GM12874 (cell line): ENCODE data around the gene C7orf33.

Source experiments
- TF ChIP-seq, protein P1 (sequence below): IDR thresholded peaks from 2 replicates; pipeline ENCODE4 v1.5.1; 2011; ENCODE audit warnings: low read depth, mild to moderate bottlenecking, control low read depth, low read length, moderate library complexity; ENCODE audit not compliant: insufficient read depth

C7orf33 gene

DNA sequence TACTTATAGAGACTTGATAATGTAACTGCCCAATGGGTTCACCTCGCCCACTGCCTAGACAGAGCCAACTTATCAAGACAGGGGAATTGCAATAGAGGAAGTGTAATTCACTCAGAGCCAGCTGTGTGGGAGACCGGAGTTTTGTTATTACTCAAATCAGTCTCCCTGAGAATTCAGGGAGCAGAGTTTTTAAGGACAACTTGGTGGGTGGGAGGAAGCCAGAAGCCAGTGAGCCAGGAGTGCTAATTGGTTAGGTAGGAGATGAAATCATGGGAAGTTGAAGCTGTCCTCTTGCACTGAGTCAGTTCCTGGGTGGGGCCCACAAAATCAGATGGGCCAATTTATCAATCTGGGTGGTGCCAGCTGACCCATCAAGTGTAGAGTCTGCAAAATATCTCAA, 20.1 kb upstream of the C7orf33 start:
- TF ChIP-seq, protein P1, sequence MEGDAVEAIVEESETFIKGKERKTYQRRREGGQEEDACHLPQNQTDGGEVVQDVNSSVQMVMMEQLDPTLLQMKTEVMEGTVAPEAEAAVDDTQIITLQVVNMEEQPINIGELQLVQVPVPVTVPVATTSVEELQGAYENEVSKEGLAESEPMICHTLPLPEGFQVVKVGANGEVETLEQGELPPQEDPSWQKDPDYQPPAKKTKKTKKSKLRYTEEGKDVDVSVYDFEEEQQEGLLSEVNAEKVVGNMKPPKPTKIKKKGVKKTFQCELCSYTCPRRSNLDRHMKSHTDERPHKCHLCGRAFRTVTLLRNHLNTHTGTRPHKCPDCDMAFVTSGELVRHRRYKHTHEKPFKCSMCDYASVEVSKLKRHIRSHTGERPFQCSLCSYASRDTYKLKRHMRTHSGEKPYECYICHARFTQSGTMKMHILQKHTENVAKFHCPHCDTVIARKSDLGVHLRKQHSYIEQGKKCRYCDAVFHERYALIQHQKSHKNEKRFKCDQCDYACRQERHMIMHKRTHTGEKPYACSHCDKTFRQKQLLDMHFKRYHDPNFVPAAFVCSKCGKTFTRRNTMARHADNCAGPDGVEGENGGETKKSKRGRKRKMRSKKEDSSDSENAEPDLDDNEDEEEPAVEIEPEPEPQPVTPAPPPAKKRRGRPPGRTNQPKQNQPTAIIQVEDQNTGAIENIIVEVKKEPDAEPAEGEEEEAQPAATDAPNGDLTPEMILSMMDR = no peak

DNA sequence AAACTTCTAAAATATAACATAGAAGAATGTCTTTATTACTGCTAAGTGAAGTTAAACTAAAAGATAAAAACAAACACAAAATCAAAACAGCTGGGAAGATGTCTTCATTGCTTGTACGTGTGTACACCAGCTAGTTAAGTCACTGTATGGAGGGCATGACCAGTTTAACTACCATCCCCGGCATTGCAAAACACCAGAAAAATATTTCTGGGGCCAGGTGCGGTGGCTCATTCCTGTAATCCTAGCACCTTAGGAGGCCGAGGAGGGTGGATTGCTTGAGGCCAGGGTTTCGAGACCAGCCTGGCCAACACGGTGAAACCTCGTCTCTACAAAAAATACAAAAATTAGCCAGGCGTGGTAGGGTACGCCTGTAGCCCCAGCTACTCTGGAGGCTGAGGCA, 19.2 kb upstream of the C7orf33 start:
- TF ChIP-seq, protein P1 = no peak

DNA sequence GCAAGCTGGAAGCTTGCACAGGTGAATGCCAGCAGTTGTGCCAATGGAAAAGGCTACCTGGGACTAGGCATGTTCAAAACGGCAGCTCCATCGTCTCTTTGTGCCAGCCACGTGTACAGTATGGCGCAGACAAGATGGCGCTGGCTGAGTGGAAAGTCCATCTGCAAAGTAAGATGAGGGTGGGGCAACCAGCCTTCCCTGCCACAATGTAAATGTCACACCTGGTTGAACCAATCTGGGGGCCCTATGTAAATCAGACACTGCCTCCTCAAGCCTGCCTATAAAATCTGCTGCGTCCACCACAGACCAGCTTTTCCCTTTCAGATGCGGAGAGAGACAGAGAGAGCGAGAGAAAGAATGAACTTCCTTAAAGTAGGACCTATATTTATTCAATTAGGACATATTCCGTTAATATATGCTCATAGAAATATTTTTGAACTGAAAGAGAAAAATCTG, 18.5 kb upstream of the C7orf33 start:
- TF ChIP-seq, protein P1 = no peak

DNA sequence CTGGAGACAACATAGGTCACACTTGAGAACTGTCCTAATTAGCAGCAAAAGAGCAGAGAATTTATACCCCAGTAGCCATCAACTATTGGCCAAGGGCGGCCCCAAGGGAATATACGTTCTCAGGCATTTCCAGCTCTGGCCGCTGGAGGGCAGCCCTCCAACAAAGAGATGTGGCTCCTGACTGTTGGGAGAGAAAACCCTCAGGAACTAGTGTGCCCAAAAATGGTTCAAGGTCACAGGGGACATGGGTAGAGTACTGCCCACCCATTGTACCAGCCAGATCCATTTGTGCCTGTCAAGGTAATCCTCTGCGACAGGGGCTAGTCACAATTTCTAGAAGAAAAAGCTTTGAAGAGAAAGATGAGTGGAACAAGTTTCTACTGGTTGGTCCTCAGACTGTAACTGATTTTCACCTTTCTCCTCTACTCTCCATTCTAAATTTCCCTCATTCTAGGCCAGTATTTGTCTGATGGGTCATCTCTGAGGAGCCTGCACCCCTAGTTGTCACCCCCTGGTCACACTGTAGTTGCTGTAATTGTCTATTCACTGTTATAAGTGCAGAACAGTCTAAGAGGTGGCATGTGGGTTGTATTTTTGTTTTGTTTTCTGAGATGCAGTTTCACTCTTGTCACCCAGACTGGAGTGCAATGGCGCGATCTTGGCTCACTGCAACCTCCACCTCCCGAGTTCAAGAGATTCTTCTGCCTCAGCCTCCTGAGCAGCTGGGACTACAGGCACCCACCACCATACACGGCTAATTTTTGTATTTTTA, 14.7 kb upstream of the C7orf33 start:
- TF ChIP-seq, protein P1 = peak; percentile 82

DNA sequence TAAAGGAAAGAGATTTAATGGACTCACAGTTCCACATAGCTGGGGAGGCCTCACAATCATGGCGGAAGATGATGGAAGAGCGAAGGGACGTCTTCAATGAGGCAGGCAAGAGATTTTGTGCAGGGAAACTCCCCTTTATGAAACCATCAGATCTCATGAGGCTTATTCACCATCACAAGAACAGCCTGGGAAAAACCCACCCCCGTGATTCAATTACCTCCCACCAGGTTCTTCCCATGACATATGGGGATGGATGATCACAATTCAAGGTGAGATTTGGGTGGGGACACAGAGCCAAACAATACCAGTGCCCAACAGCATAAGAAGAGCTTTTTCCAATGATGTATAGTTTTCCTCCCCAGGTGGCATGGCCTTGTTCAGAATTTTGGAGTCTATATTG, 11.2 kb upstream of the C7orf33 start:
- TF ChIP-seq, protein P1 = no peak

DNA sequence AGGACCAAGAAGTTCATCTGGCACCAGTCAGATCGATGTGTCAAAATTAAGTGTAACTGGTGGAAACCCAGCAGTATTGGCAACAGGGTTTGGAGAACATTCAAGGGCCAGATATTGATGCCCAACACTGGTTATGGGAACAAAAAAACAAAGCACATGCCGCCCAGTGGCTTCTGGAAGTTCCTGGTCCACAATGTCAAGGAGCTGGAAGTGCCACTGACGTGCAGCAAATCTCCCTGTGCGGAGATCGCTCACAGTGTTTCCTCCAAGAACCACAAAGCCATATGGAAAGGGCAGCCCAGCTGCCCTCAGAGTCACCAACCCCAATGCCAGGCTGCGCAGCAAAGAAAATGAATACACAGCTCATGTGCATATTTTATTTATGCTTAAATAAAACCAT, 10.1 kb upstream of the C7orf33 start:
- TF ChIP-seq, protein P1 = no peak

DNA sequence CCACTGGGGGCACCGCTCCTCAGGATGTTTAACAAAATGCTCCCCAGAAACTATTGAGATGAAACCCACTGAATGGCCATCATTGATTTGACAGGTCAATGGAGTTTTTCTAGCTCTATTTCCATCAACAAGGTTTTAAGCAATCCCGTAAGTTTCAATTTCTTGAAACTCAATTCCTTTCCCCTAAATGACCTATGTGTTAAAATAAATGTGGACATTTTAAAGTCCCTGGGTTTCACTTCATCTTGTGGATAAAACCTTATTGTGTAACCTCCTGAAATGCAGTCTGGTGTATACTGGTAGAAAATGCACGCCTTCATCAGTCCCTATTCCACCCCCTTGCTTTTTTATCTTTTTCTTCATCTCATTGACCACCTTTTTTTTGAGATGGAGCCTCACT, 8.9 kb upstream of the C7orf33 start:
- TF ChIP-seq, protein P1 = no peak
